Ovary (tissue), 3 donors: ENCODE results near the gene LYZ.

ENCODE experiments used
- CTCF ChIP-seq, 3 donors: fragments of 450-650 bp in 2 of 3; fragments of 200-600 bp in 1 of 3; IDR thresholded peaks; one replicate each; pipeline versions ENCODE4 v1.5.1 to v1.8.0; 2016 to 2022; ENCODE audit warnings: antibody characterized with exemption in 3 of 3, mild to moderate bottlenecking in 1 of 3
- EP300 ChIP-seq: sonication (generic); formaldehyde crosslinking; IDR thresholded peaks from one replicate; pipeline ENCODE4 v1.6.1; 2017; ENCODE audit warnings: antibody characterized with exemption
- POLR2A ChIP-seq: fragments of 450-650 bp; IDR thresholded peaks from one replicate; pipeline ENCODE4 v1.6.1; 2017; ENCODE audit warnings: antibody characterized with exemption, mild to moderate bottlenecking, moderate library complexity
- donor health status: DM: no; HTN: no; CAD: no.

- TF ChIP-seq CTCF (IDR thresholded peaks at IDR 0.05) (no peak), POLR2A (no peak), EP300 (no peak)
Measured at GRCh38 chr12:69397978-69398377, 49.8 kb downstream of the LYZ start.
